K562 (cell line): Measurements from ENCODE around the gene ACTR3. TPM values are rescaled to one million over a fixed set of nuclear protein-coding genes. Genes with fewer than 3 reads are reported as not detected.

Experiments used
- DACH1 ChIP-seq: fragments of 450-650 bp; IDR thresholded peaks from 2 replicates; pipeline ENCODE4 v1.6.1; 2018; ENCODE audit not compliant: partially characterized antibody
- ERF ChIP-seq: fragments of 450-650 bp; formaldehyde crosslinking; IDR thresholded peaks from 2 replicates; pipeline ENCODE4 v1.4.0; 2020; ENCODE audit warnings: mild to moderate bottlenecking, mixed read lengths
- GTF2B ChIP-seq: IDR thresholded peaks from 2 replicates; pipeline ENCODE4 v1.6.1; 2011; ENCODE audit not compliant: insufficient read length; ENCODE audit errors: extremely low read depth
- GTF2E2 ChIP-seq: fragments of 200-800 bp; sonication (Bioruptor generic); IDR thresholded peaks from 2 replicates; pipeline ENCODE4 v1.6.1; 2016; ENCODE audit warnings: missing genetic modification characterization, missing compliant biosample characterization
- HINFP ChIP-seq: fragments of 450-650 bp; conservative IDR thresholded peaks from 2 replicates; pipeline ENCODE4 v1.6.1; 2016; ENCODE audit warnings: missing genetic modification characterization, low read depth, mild to moderate bottlenecking, control low read depth, missing compliant biosample characterization
- SRF ChIP-seq, 2 experiments: fragments of 250-450, 450-650 bp in 1 of 2; sonication (Bioruptor Pico) in 1 of 2; sonication (generic) in 1 of 2; formaldehyde crosslinking; IDR thresholded peaks; 2 replicates each; pipeline versions ENCODE4 v1.5.0 to v1.5.1; 2020 to 2022; ENCODE audit warnings: mild to moderate bottlenecking in 1 of 2, missing genetic modification reagents in 1 of 2
- TFAP4 ChIP-seq: sonication (generic); formaldehyde crosslinking; IDR thresholded peaks from 2 replicates; pipeline ENCODE4 v1.8.0; 2022; ENCODE audit warnings: missing genetic modification reagents, mild to moderate bottlenecking, moderate library complexity, borderline replicate concordance
- ZBTB49 ChIP-seq: sonication (generic); formaldehyde crosslinking; IDR thresholded peaks from 2 replicates; pipeline ENCODE4 v1.8.0; 2022; ENCODE audit warnings: missing genetic modification reagents, mild to moderate bottlenecking, borderline replicate concordance
- ZEB2 ChIP-seq: fragments of 450-650 bp; IDR thresholded peaks from 2 replicates; pipeline ENCODE4 v1.6.1; 2016
- ZNF12 ChIP-seq: sonication (generic); formaldehyde crosslinking; IDR thresholded peaks from 2 replicates; pipeline ENCODE4 v1.4.0; 2020; ENCODE audit warnings: mild to moderate bottlenecking, missing genetic modification reagents
- ZNF3 ChIP-seq: fragments of 250-450 bp; sonication (Bioruptor Pico); IDR thresholded peaks from 2 replicates; pipeline ENCODE4 v1.5.0; 2021; ENCODE audit warnings: mild to moderate bottlenecking, moderate library complexity
- ZNF551 ChIP-seq: fragments of 250-450 bp; sonication (Bioruptor Pico); IDR thresholded peaks from 2 replicates; pipeline ENCODE4 v1.5.0; 2021; ENCODE audit warnings: mild to moderate bottlenecking, moderate library complexity
- ZNF592 ChIP-seq: fragments of 450-650 bp; IDR thresholded peaks from 2 replicates; pipeline ENCODE4 v1.6.1; 2017; ENCODE audit warnings: antibody characterized with exemption, mild to moderate bottlenecking
- ZNF639 ChIP-seq, 2 experiments: fragments of 200-800 bp in 1 of 2; sonication (Bioruptor generic) in 1 of 2; sonication (generic) in 1 of 2; formaldehyde crosslinking in 1 of 2; IDR thresholded peaks in 1 of 2; conservative IDR thresholded peaks in 1 of 2; 2 replicates each; pipeline versions ENCODE4 v1.5.0 to v1.6.1; 2016 to 2020; ENCODE audit warnings: missing compliant biosample characterization in 1 of 2, missing genetic modification characterization in 1 of 2, missing genetic modification reagents in 1 of 2
- polyA plus RNA-seq, 8 experiments: library from polyadenylated mRNA; depleted of rRNA in 4 of 8; stranded (reverse) in 5 of 8; unstranded in 3 of 8; fragments of >200 nt; fragmentation: Nextera tagmentation in 2 of 8; fragmentation: Illumina TruSeq in 1 of 8; extraction: Ambion mirVana in 2 of 8; extraction: Trizol in 1 of 8; gene quantifications; 2 replicates each; pipeline versions ENCODE4 v1.2.1 to v1.2.3, GENCODE V29; 2011 to 2014; ENCODE audit warnings: inconsistent platforms in 1 of 8, missing spikeins in 1 of 8
- total RNA-seq, 7 experiments: library from RNA; depleted of rRNA in 6 of 7; stranded (reverse); fragments of >200 nt in 6 of 7; fragmentation: Illumina TruSeq in 2 of 7; extraction: Trizol in 2 of 7; gene quantifications; 2 replicates each; pipeline versions ENCODE4 v1.2.1 to v1.2.3, GENCODE V29; 2011 to 2021; ENCODE audit warnings: low replicate concordance in 1 of 7

ACTR3 gene
- total and polyA plus RNA-seq, 9 of the 15 experiments (the other 6 are each of a cell fraction or from before 2014, with no cell fraction given) = 49.0 to 354 (median 249) TPM

GRCh38 chr2:113889471-113890252 is at the start of gene ACTR3 (continued):
- TF ChIP-seq ZBTB49 (CRISPR knock-in tag) (no peak), GTF2B (peak; percentile 60), TFAP4 (CRISPR knock-in tag) (peak; percentile 97), ZNF3 (CRISPR knock-in tag) (no peak), DACH1 (peak; percentile 79), ZNF551 (CRISPR knock-in tag) (no peak), ZEB2 (no peak), ZNF592 (no peak), ZNF639 (CRISPR knock-in tag; conservative IDR thresholded peaks at IDR 0.05 in 1 of 2, IDR thresholded peaks at IDR 0.05 in 1 of 2) (peak in 1 of 2 experiments; percentile 90; a peak in 2 of 4 replicates), ERF (CRISPR knock-in tag) (0 out of 2 replicates have a peak, but pooled peaks have one; percentile 51), SRF (CRISPR knock-in tag; IDR thresholded peaks at IDR 0.05) (peak in 1 of 2 experiments; percentile 70; a peak in 1 of 4 replicates), HINFP (tag) (no peak), ZNF12 (peak; percentile 63; the same call in 1 of the 2 replicates), GTF2E2 (tag) (peak; percentile 87)
